ENCODE measurements around the gene SNRNP48.

Gene SNRNP48

GRCh38 chr6:7589949-7590917 is at the start of gene SNRNP48:
Gene SNRNP48 (plus strand): TSS chr6:7590198. CDS start chr6:7590258, 60 bp downstream.
- DNase-seq = peak; percentile 94

DNA sequence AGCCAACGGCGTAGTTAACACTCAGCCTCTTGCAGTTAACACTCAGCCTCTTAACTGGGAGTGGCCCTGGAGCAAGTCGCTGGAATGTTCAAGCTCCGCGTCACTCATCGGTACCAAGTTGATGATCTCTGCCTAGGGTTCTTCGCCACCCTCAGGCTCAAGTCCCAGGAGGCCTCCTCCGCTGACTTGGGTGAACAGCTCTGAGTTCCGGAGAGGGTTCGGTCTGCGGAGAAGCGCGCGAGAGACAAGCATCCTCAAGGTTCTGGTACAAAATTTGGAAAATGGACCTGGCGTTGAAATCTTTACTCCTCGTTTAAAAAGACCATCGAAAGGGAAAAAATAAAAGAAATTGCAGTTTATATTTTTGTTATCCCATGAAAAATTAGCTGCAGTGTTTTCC is 49.4 kb upstream of the SNRNP48 start:
- no peak for DNase-seq

DNA sequence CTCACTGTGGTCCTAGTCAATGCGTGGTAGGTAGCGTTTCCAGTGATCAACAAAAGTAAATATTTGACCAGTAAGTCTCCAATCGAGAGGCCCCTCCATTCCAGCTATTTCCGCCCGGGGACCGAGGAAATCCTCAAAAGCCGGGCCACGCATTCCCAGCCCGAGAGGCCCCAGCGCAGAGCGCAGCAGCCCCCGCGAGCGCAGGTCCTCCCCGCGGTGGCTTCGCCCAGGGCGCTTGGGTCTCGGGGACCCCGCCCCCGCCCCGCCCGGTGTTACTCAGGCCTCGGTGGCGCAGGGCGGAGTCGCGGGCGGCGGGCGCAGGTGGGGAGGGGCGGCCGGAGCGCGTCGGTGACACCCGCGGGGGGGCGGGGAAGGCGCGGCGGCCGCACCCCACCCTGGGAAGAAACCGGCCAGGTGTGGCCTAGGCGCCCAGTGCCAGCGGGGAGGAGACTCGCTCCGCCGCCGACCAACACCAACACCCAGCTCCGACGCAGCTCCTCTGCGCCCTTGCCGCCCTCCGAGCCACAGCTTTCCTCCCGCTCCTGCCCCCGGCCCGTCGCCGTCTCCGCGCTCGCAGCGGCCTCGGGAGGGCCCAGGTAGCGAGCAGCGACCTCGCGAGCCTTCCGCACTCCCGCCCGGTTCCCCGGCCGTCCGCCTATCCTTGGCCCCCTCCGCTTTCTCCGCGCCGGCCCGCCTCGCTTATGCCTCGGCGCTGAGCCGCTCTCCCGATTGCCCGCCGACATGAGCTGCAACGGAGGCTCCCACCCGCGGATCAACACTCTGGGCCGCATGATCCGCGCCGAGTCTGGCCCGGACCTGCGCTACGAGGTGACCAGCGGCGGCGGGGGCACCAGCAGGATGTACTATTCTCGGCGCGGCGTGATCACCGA is 48.6 kb upstream of the SNRNP48 start, which contains the start of gene DSP:
Gene DSP (plus strand): TSS at position 497 of the 890 bp plus-strand sequence. CDS start 245 bp downstream, at position 742.
- no peak for DNase-seq

DNA sequence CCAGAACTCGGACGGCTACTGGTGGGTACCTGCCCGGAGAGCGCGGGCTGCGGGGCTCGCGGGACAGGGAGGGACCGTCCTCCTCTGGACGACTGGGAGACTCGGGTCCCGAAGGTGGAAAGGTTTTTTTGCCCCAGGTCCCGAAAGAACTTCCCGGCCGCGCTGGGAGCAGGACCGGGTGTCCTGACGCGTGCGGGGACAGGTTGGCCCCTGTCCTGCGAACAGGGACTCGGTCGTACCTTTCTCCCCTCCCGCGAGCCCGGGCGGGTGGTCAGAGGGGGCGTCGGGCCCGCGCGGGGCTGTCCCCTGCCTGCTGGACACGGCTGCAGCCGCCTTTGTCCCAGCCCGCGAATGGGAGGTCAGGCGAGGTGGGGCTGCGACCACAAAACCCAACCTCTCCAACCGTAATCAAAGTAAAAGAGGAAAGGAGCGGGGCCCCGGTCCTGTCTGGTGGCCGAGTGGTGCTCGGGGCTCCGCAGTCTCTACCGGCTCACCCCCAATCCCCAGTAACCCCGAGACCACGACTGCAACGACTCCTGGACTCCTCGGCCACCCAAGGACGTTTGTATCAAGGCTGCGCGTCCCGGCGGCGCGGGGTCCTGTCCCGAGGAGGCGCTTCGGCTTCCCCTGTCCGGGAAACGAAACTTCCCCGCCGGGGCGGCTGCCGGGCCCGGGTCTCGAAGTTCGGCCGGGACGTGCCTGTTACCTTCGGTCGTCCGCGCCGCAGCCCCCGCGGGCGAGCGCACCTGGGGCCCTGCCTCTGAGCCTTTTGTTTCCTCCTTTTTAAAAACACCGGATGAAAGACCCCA is 47.7 kb upstream of the SNRNP48 start:
- no peak for DNase-seq

DNA sequence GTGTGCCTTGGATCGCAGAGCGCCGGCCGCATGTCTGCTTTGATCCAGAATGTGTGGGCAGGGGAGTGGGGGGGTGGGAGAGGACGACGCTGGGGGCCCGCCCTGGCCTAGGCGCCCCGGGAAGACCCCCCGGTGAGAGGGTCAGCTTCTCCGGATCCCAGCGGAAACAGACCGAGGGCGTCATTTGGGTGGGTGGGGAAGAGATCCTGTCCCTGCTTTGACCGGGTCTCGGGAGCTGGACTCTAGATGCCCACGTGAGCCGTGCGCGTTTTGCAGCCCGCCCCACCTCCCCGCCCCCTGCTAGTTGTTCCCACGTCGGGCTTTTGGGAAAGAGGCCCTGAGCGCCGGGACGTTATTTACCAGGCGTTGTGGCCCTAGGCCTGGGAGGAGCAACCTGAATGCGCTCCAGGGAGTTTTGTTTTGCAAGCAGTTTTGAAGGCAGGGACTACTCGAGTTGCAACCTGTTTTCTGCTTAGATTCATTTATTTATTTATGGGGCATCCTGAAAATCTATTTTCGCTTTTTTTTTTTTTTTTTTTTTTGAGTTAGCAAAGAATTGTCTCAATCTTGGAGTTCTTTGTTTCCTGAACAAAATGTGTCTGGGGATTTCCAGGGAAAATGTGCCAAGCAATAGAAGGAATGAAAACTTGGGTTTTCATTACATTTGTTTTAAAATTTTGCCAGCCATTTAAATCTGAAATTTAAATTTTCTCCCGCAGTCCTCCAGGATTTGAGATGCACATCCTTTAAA is 46.9 kb upstream of the SNRNP48 start:
- no peak for DNase-seq

- no peak for DNase-seq
These were observed 46.1 kb upstream of the SNRNP48 start for GRCh38 chr6:7543789-7544424.

DNA sequence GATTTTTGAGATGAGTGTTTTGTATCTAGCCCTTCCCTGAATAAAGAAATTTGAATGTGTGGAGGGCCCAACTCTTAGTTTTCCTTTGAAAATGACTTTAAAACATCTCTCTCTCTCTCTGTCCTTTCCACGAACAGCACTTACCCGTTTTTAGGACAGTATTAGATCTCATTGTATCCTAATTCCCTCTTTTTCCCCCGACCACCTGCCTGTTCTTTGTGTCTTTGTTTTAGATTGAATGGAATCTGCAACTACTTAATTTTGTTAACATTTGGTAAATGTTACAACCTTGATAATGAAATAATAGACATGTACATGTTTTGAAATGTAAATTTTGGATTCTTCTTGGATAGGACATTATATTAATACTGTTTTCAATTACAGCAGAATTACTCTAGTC is 45.4 kb upstream of the SNRNP48 start:
- DNase-seq = no peak

DNA sequence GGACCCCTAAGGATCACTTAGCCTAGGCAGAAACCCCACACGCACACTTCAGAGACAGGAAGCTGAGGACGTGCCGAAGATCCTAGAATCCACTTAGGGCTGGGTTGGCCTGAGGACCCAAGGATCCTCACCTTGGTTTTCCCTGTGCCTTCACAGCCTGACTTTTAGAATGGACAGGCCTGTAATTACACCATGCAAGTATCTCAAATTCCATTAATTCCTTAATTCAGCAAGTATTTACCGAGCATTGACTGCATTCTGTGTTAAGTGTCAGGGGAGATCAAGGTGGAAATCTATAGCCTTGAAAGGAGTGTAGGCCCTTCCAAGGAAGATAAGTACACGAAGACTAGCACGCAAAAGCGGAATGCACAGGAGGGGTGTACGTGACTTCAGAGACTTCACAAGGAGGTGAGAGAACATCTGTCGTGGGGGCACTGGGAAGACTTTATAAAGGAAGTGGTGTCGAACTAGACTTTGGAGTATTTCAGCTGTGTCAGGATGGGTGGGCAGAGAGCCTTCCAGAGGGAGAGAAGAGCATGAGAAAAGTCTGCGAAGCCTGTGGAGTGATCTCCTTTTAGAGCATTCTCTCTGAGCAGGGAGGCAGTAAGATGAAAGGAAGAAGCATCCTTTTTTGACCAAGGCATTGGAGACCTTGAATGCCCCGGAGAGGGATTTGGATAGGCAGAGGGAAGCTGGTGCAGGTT is 44.5 kb upstream of the SNRNP48 start:
- DNase-seq = no peak

GRCh38 chr6:7546020-7546369 is 44.0 kb upstream of the SNRNP48 start:
- no peak for DNase-seq

DNA sequence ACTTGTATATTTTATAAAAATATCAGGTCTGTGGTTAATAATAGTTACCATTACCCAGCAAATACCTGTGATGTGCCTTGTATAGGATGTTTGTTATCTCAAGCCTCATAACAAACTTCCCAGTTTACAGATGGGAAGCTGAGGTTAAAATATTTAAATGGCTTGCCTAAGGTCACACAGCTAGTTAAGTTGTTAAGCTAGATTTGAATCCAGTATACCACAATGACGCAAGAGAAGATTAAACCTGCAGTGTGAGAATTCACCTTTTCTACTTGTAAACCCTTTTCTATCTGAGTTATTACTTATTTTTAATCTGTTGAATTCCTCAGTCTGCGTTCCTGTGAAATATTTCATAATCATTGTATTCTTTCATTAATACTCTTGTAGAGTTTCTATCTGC is 43.6 kb upstream of the SNRNP48 start:
- no peak for DNase-seq

- DNase-seq = no peak
These were observed 43.1 kb upstream of the SNRNP48 start for GRCh38 chr6:7546896-7547295.

- no peak for DNase-seq
These were observed 42.7 kb upstream of the SNRNP48 start for GRCh38 chr6:7547315-7547714.

DNA sequence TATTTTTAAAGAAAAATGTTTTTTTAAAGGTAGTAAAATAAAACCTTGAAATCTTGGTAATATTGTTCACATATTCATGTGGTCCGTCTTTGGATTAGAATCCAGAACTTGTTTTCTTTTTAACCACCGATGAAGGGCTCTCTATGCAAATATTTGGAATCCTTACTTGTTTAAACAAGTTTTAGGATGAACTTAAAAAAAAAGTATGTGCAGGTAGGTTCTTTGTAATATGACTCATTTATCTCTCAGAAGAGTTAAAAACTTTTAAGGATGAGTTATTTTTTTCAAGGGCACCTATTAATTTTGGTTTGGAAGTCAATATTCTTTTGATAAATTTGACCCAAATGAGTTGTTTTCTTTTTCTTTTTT is 39.6 kb upstream of the SNRNP48 start:
- DNase-seq = no peak

- no peak for DNase-seq
These were observed 35.3 kb upstream of the SNRNP48 start for GRCh38 chr6:7554533-7555275.

- DNase-seq = no peak
These were observed 34.3 kb upstream of the SNRNP48 start for GRCh38 chr6:7555671-7556070.

GRCh38 chr6:7556394-7557106 is 33.4 kb upstream of the SNRNP48 start:
- no peak for DNase-seq

- no peak for DNase-seq
These were observed 32.3 kb upstream of the SNRNP48 start for GRCh38 chr6:7557652-7558051.

GRCh38 chr6:7558781-7559180 is 31.2 kb upstream of the SNRNP48 start:
- no peak for DNase-seq

- no peak for DNase-seq
These were observed 30.8 kb upstream of the SNRNP48 start for GRCh38 chr6:7559196-7559595.

Measured in midbrain (tissue), 1 donor.